Central memory CD8-positive, alpha-beta T cell (primary cell): ENCODE data around the gene ANKRD60.

Experiments
- ATAC-seq: fragments of 150-1000 bp; cut with Tn5 transposase; replicated peaks from 2 replicates; pipeline ENCODE4 v1.10.0; 2022; ENCODE audit warnings: mild to moderate bottlenecking, moderate FRiP score, moderate number of reproducible peaks; ENCODE audit not compliant: poor library complexity, severe bottlenecking; ENCODE audit errors: extremely low read depth
- DNase-seq, 2 donors: peaks; one replicate each; pipeline ENCODE4 v3.0.0; 2021; ENCODE audit warnings: low spot score in 2 of 2
- H3K27ac Mint-ChIP-seq: one replicate; pipeline ENCODE4 v1.8.0; 2022; ENCODE audit warnings: low read depth, mild to moderate bottlenecking, moderate library complexity, mixed read lengths
- H3K27me3 Mint-ChIP-seq: one replicate; pipeline ENCODE4 v1.8.0; 2022; ENCODE audit warnings: mixed read lengths
- H3K36me3 Mint-ChIP-seq: one replicate; pipeline ENCODE4 v1.8.0; 2022; ENCODE audit warnings: mild to moderate bottlenecking, moderate library complexity, mixed read lengths; ENCODE audit not compliant: insufficient read depth
- H3K4me1 Mint-ChIP-seq: one replicate; pipeline ENCODE4 v1.8.0; 2022; ENCODE audit warnings: mixed read lengths
- H3K4me3 Mint-ChIP-seq: one replicate; pipeline ENCODE4 v1.8.0; 2022; ENCODE audit warnings: mild to moderate bottlenecking, moderate library complexity, mixed read lengths
- H3K9me3 Mint-ChIP-seq: one replicate; pipeline ENCODE4 v1.8.0; 2022; ENCODE audit warnings: mixed read lengths

ANKRD60 gene

GRCh38 chr20:58228484-58229197 lies at the start of gene ANKRD60:
Gene ANKRD60, minus strand, starts transcription at chr20:58228653. Its CDS starts 0 bp downstream, at chr20:58228653.
- H3K9me3 Mint-ChIP-seq: no peaks in the 10 kb centered on the region

GRCh38 chr20:58277578-58278472 lies 49.4 kb upstream of the ANKRD60 start:
- Mint-ChIP-seq H3K36me3 (peaks cover 2% of the 10 kb centered on the region), H3K4me1 (peaks cover 2% of the 10 kb centered on the region), H3K9me3 (no peaks in the 10 kb centered on the region), H3K27me3 (no peaks in the 10 kb centered on the region), H3K4me3 (no peak overlapping the region), H3K27ac (no peak overlapping the region)
- ATAC-seq (no peak), DNase-seq (no peak)

More at GRCh38 chr20:58228484-58229197, at the start of gene ANKRD60:
- Mint-ChIP-seq H3K4me3 (no peak within 1 kb of the TSS), H3K27ac (no peak within 1 kb of the TSS), H3K4me1 (peaks cover 5% of the 10 kb centered on the region), H3K36me3 (no peaks in the 10 kb centered on the region), H3K27me3 (peaks cover 66% of the 10 kb centered on the region)
- DNase-seq: peak; percentile 24 to 40
- ATAC-seq: peak; percentile 72

- ATAC-seq (no peak), DNase-seq (no peak)
- Mint-ChIP-seq H3K4me3 (no peak overlapping the region), H3K27me3 (no peaks in the 10 kb centered on the region), H3K4me1 (no peaks in the 10 kb centered on the region), H3K27ac (no peak overlapping the region), H3K36me3 (peaks cover 2% of the 10 kb centered on the region), H3K9me3 (no peaks in the 10 kb centered on the region)
These were observed 48.7 kb upstream of the ANKRD60 start for GRCh38 chr20:58277107-58277506.

GRCh38 chr20:58274384-58274783 lies 45.9 kb upstream of the ANKRD60 start:
- Mint-ChIP-seq H3K36me3 (peaks cover 13% of the 10 kb centered on the region), H3K27me3 (no peaks in the 10 kb centered on the region), H3K27ac (no peak overlapping the region), H3K4me3 (no peak overlapping the region), H3K9me3 (no peaks in the 10 kb centered on the region), H3K4me1 (peaks cover under 1% of the 10 kb centered on the region)
- ATAC-seq (no peak), DNase-seq (no peak)

GRCh38 chr20:58271606-58272351 lies 43.3 kb upstream of the ANKRD60 start:
- peaks cover 18% of the 10 kb centered on the region for H3K36me3 Mint-ChIP-seq
- ATAC-seq (no peak), DNase-seq (no peak)
- H3K4me1 Mint-ChIP-seq: peaks cover 19% of the 10 kb centered on the region
- no peak overlapping the region for H3K4me3 Mint-ChIP-seq
- H3K27ac Mint-ChIP-seq: no peak overlapping the region
- H3K27me3 Mint-ChIP-seq: no peaks in the 10 kb centered on the region
- no peaks in the 10 kb centered on the region for H3K9me3 Mint-ChIP-seq

- Mint-ChIP-seq H3K4me1 (peaks cover 19% of the 10 kb centered on the region), H3K27me3 (no peaks in the 10 kb centered on the region), H3K9me3 (no peaks in the 10 kb centered on the region), H3K27ac (peak overlapping the region; percentile 70), H3K36me3 (peaks cover 21% of the 10 kb centered on the region), H3K4me3 (no peak overlapping the region)
- no peak for ATAC-seq
- no peak for DNase-seq
These were observed 40.6 kb upstream of the ANKRD60 start for GRCh38 chr20:58268936-58269619.

- DNase-seq (no peak), ATAC-seq (no peak)
- peaks cover 19% of the 10 kb centered on the region for H3K4me1 Mint-ChIP-seq
- peak overlapping the region; percentile 70 for H3K27ac Mint-ChIP-seq
- H3K27me3 Mint-ChIP-seq: no peaks in the 10 kb centered on the region
- H3K9me3 Mint-ChIP-seq: no peaks in the 10 kb centered on the region
- no peak overlapping the region for H3K4me3 Mint-ChIP-seq
- H3K36me3 Mint-ChIP-seq: peaks cover 20% of the 10 kb centered on the region
These were observed 40.0 kb upstream of the ANKRD60 start for GRCh38 chr20:58268421-58268821.

GRCh38 chr20:58267389-58268215 lies 39.1 kb upstream of the ANKRD60 start:
- H3K4me3 Mint-ChIP-seq: no peak overlapping the region
- H3K9me3 Mint-ChIP-seq: no peaks in the 10 kb centered on the region
- DNase-seq: no peak
- H3K27ac Mint-ChIP-seq: peak overlapping the region; percentile 32
- no peak for ATAC-seq
- H3K4me1 Mint-ChIP-seq: peaks cover 19% of the 10 kb centered on the region
- H3K36me3 Mint-ChIP-seq: peaks cover 21% of the 10 kb centered on the region
- H3K27me3 Mint-ChIP-seq: no peaks in the 10 kb centered on the region

- no peak overlapping the region for H3K4me3 Mint-ChIP-seq
- DNase-seq: no peak
- peaks cover 19% of the 10 kb centered on the region for H3K4me1 Mint-ChIP-seq
- H3K36me3 Mint-ChIP-seq: peaks cover 8% of the 10 kb centered on the region
- no peak for ATAC-seq
- H3K9me3 Mint-ChIP-seq: no peaks in the 10 kb centered on the region
- H3K27me3 Mint-ChIP-seq: no peaks in the 10 kb centered on the region
- no peak overlapping the region for H3K27ac Mint-ChIP-seq
These were observed 35.8 kb upstream of the ANKRD60 start for GRCh38 chr20:58264271-58264670.

GRCh38 chr20:58261660-58262059 lies 33.2 kb upstream of the ANKRD60 start:
- DNase-seq: no peak
- Mint-ChIP-seq H3K27ac (no peak overlapping the region), H3K4me3 (no peak overlapping the region), H3K36me3 (peaks cover 5% of the 10 kb centered on the region), H3K27me3 (no peaks in the 10 kb centered on the region), H3K4me1 (peaks cover 5% of the 10 kb centered on the region), H3K9me3 (no peaks in the 10 kb centered on the region)
- no peak for ATAC-seq

- peaks cover 5% of the 10 kb centered on the region for H3K36me3 Mint-ChIP-seq
- H3K27ac Mint-ChIP-seq: no peak overlapping the region
- no peaks in the 10 kb centered on the region for H3K27me3 Mint-ChIP-seq
- ATAC-seq: no peak
- DNase-seq: no peak
- no peaks in the 10 kb centered on the region for H3K9me3 Mint-ChIP-seq
- no peak overlapping the region for H3K4me3 Mint-ChIP-seq
- peaks cover 5% of the 10 kb centered on the region for H3K4me1 Mint-ChIP-seq
These were observed 31.6 kb upstream of the ANKRD60 start for GRCh38 chr20:58260006-58260405.
